Mesenchymal stem cell (in vitro differentiated cells and primary cell): ENCODE results near the gene USP28.
A peak's percentile ranks its signal among the peaks of the same experiment; 100 is the strongest.

Experiments
- DNase-seq: peaks from one replicate; pipeline ENCODE4 v3.0.0-alpha.2; 2013
- H2AFZ ChIP-seq: one replicate; pipeline ENCODE4 v1.6.1; 2013; ENCODE audit warnings: low read depth, mild to moderate bottlenecking, control low read depth, inconsistent platforms, low read length, moderate library complexity
- H2AK5ac ChIP-seq: 2 replicates; pipeline ENCODE4 v1.6.1; 2013; ENCODE audit warnings: low read length, moderate library complexity, mild to moderate bottlenecking, inconsistent platforms; ENCODE audit not compliant: severe bottlenecking
- H2BK120ac ChIP-seq: one replicate; pipeline ENCODE4 v1.6.1; 2013; ENCODE audit warnings: low read depth, mild to moderate bottlenecking, inconsistent platforms, low read length, moderate library complexity
- H2BK12ac ChIP-seq, 2 experiments: one replicate each; pipeline ENCODE4 v1.6.1; 2013; ENCODE audit warnings: inconsistent platforms in 2 of 2, low read length in 2 of 2, mild to moderate bottlenecking in 2 of 2, moderate library complexity in 2 of 2, control low read depth in 1 of 2
- H2BK15ac ChIP-seq: one replicate; pipeline ENCODE4 v1.6.1; 2013; ENCODE audit warnings: mild to moderate bottlenecking, low read depth, inconsistent platforms; ENCODE audit not compliant: poor library complexity, severe bottlenecking
- H2BK5ac ChIP-seq: 2 replicates; pipeline ENCODE4 v1.6.1; 2013; ENCODE audit warnings: low read depth, mild to moderate bottlenecking, low read length, control low read depth, inconsistent platforms; ENCODE audit not compliant: poor library complexity, severe bottlenecking
- H3K14ac ChIP-seq, 2 experiments: one replicate each; pipeline ENCODE4 v1.6.1; 2013; ENCODE audit warnings: inconsistent platforms in 2 of 2, low read length in 2 of 2, control low read depth in 1 of 2, mild to moderate bottlenecking in 1 of 2, moderate library complexity in 1 of 2
- H3K18ac ChIP-seq, 2 experiments: one replicate each; pipeline ENCODE4 v1.6.1; 2013; ENCODE audit warnings: inconsistent platforms in 2 of 2, low read length in 2 of 2, control low read depth in 1 of 2, low read depth in 1 of 2, mild to moderate bottlenecking in 1 of 2
- H3K23ac ChIP-seq, 2 experiments: one replicate each; pipeline ENCODE4 v1.6.1; 2013; ENCODE audit warnings: inconsistent platforms in 2 of 2, low read length in 2 of 2, mild to moderate bottlenecking in 2 of 2, moderate library complexity in 2 of 2, control low read depth in 1 of 2
- H3K27ac ChIP-seq: 2 replicates; pipeline ENCODE4 v1.5.1; 2013; ENCODE audit warnings: mild to moderate bottlenecking, moderate library complexity, low read length, control low read depth, inconsistent platforms; ENCODE audit not compliant: poor library complexity, severe bottlenecking
- H3K27me3 ChIP-seq, 2 experiments: 2 replicates each; pipeline versions ENCODE4 v1.6.1 to v1.7.0; 2013; ENCODE audit warnings: low read length in 2 of 2, mild to moderate bottlenecking in 2 of 2, moderate library complexity in 2 of 2, control low read depth in 1 of 2, inconsistent platforms in 1 of 2; ENCODE audit not compliant: control insufficient read depth in 1 of 2, insufficient read depth in 1 of 2
- H3K36me3 ChIP-seq, 2 experiments: 2 replicates each; pipeline versions ENCODE4 v1.6.1 to v1.7.0; 2013; ENCODE audit warnings: low read length in 2 of 2, control low read depth in 1 of 2, inconsistent platforms in 1 of 2, low read depth in 1 of 2, mild to moderate bottlenecking in 1 of 2; ENCODE audit not compliant: insufficient read depth in 2 of 2, control insufficient read depth in 1 of 2
- H3K4ac ChIP-seq, 2 experiments: one replicate each; pipeline ENCODE4 v1.6.1; 2013; ENCODE audit warnings: inconsistent platforms in 2 of 2, low read length in 2 of 2, mild to moderate bottlenecking in 2 of 2, moderate library complexity in 2 of 2, control low read depth in 1 of 2, low read depth in 1 of 2
- H3K4me1 ChIP-seq: 2 replicates; pipeline ENCODE4 v1.6.1; 2013; ENCODE audit warnings: low read depth, low read length, control low read depth; ENCODE audit not compliant: control insufficient read depth, insufficient read depth
- H3K4me2 ChIP-seq: 2 replicates; pipeline ENCODE4 v1.6.1; 2013; ENCODE audit warnings: low read length, mild to moderate bottlenecking, inconsistent platforms; ENCODE audit not compliant: poor library complexity, severe bottlenecking
- H3K4me3 ChIP-seq, 2 experiments: 2 replicates each; pipeline versions ENCODE4 v1.5.1 to v1.7.0; 2013; ENCODE audit warnings: low read length in 2 of 2, mild to moderate bottlenecking in 2 of 2, control low read depth in 1 of 2, low read depth in 1 of 2; ENCODE audit not compliant: insufficient read depth in 1 of 2
- H3K79me1 ChIP-seq: replicated peaks from 2 replicates; pipeline ENCODE4 v1.6.1; 2013; ENCODE audit warnings: mild to moderate bottlenecking, control low read depth, low read length, inconsistent platforms; ENCODE audit not compliant: poor library complexity, severe bottlenecking
- H3K9ac ChIP-seq: 2 replicates; pipeline ENCODE4 v1.7.0; 2013; ENCODE audit warnings: mild to moderate bottlenecking, low read length, moderate library complexity
- H3K9me3 ChIP-seq: 2 replicates; pipeline ENCODE4 v1.7.0; 2013; ENCODE audit warnings: mild to moderate bottlenecking, low read length; ENCODE audit not compliant: control insufficient read depth
- H4K8ac ChIP-seq: one replicate; pipeline ENCODE4 v1.6.1; 2013; ENCODE audit warnings: inconsistent platforms, mild to moderate bottlenecking, low read length, moderate library complexity
- H4K91ac ChIP-seq: one replicate; pipeline ENCODE4 v1.6.1; 2013; ENCODE audit warnings: mild to moderate bottlenecking, low read length, inconsistent platforms
- WGBS: methylation state at CpG from one replicate; pipeline ENCODE4 v1.1.7; 2013; ENCODE audit warnings: mixed read lengths; 5-methylcytosine and 5-hydroxymethylcytosine counted together

Gene USP28

DNA sequence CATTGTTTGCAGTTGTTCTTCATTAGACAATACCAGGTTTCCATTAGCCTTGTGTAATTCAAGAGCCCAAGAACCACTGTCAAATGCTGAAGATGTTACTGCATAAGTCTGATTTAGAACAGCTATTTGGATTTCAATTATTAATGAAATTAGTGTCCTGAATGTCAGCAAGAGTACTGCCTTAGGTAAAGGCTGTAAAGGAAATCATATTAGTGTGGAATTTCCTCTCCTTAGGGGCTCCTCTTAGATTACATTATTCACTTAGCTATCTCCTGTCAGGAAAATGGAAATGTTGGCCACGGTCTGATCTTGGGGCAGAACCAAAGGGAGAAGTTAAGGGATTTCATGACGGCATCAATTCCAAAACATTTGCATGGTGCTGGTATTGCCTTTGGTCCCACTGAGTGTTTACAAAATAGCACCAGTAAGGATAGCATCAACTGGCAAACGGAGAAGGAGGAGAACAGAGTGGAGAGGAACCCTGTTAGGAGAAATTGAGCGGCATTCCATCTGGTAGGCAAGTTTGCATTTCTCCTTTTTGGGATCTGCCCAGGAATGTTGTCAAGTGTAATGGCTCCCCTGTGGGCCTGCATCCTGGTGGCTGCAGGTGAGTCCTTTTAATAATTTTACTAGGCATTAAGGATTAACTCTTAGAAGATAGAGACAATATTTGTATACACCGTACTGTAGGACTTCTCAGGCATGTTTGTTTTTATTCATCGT, 29.2 kb upstream of the USP28 start, which contains the start of gene HTR3B:
Gene HTR3B (plus strand): TSS at position 418 of the 723 bp plus-strand sequence. CDS start 138 bp downstream, at position 556.
- H2AFZ ChIP-seq, result no peak within 1 kb of the TSS
- H3K4ac ChIP-seq, result no peak within 1 kb of the TSS
- H2BK15ac ChIP-seq, result no peak within 1 kb of the TSS
- H3K4me3 ChIP-seq, result no peak within 1 kb of the TSS
- no peak within 1 kb of the TSS for H4K8ac ChIP-seq
- no peaks in the 10 kb centered on the region for H3K4me1 ChIP-seq
- H4K91ac ChIP-seq, result no peak within 1 kb of the TSS
- H3K27me3 ChIP-seq, result peaks cover 26 to 48% of the 10 kb centered on the region in 2 experiments
- no peaks in the 10 kb centered on the region for H3K36me3 ChIP-seq
- H3K23ac ChIP-seq, result no peak within 1 kb of the TSS
- H3K79me1 ChIP-seq, result no peaks in the 10 kb centered on the region
- H3K27ac ChIP-seq, result no peak within 1 kb of the TSS
- H2BK120ac ChIP-seq, result no peak within 1 kb of the TSS
- H2AK5ac ChIP-seq, result no peak within 1 kb of the TSS
- no peak within 1 kb of the TSS for H3K9ac ChIP-seq
- H3K4me2 ChIP-seq, result no peak within 1 kb of the TSS
- WGBS, result 77% methylated on average over 6 of the region's 6 CpGs
- H3K14ac ChIP-seq, result no peak within 1 kb of the TSS
- H3K9me3 ChIP-seq, result no peaks in the 10 kb centered on the region
- no peak within 1 kb of the TSS for H3K18ac ChIP-seq
- no peak within 1 kb of the TSS for H2BK5ac ChIP-seq
- no peak for DNase-seq
- no peak within 1 kb of the TSS for H2BK12ac ChIP-seq

DNA sequence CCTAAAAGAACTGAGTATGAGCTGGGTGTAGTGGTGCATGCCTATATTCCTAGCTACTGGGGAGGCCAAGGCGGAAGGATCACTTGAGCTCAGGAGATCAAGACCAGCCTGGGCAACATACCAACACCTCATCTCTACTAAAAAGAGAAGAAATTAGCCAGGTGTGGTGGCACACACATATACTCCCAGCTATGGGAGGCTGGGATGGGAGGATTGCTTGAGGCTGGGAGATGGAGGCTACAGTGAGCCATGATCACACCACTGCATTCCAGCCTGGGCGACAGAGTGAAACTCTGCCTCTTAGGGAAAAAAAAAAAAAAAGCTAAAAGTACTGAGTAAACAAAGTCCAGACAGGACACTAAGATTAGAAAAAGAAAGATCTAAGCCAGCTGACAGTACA, 25.8 kb upstream of the USP28 start:
- WGBS, result 90% methylated on average over 1 of the region's 2 CpGs
- no peak overlapping the region for H3K9ac ChIP-seq
- no peaks in the 10 kb centered on the region for H3K36me3 ChIP-seq
- H3K27me3 ChIP-seq, result peaks cover 17 to 32% of the 10 kb centered on the region in 2 experiments
- H3K79me1 ChIP-seq, result no peaks in the 10 kb centered on the region
- H3K4me1 ChIP-seq, result no peaks in the 10 kb centered on the region
- no peak overlapping the region for H3K4ac ChIP-seq
- H3K23ac ChIP-seq, result no peak overlapping the region
- H2AFZ ChIP-seq, result no peak overlapping the region
- H3K9me3 ChIP-seq, result no peaks in the 10 kb centered on the region
- no peak overlapping the region for H3K14ac ChIP-seq
- no peak overlapping the region for H4K8ac ChIP-seq
- no peak overlapping the region for H3K4me2 ChIP-seq
- H4K91ac ChIP-seq, result no peak overlapping the region
- no peak for DNase-seq
- H2AK5ac ChIP-seq, result no peak overlapping the region
- H2BK12ac ChIP-seq, result no peak overlapping the region
- H2BK5ac ChIP-seq, result no peak overlapping the region
- H2BK120ac ChIP-seq, result no peak overlapping the region
- H3K4me3 ChIP-seq, result no peak overlapping the region
- no peak overlapping the region for H2BK15ac ChIP-seq
- no peak overlapping the region for H3K18ac ChIP-seq
- H3K27ac ChIP-seq, result no peak overlapping the region

DNA sequence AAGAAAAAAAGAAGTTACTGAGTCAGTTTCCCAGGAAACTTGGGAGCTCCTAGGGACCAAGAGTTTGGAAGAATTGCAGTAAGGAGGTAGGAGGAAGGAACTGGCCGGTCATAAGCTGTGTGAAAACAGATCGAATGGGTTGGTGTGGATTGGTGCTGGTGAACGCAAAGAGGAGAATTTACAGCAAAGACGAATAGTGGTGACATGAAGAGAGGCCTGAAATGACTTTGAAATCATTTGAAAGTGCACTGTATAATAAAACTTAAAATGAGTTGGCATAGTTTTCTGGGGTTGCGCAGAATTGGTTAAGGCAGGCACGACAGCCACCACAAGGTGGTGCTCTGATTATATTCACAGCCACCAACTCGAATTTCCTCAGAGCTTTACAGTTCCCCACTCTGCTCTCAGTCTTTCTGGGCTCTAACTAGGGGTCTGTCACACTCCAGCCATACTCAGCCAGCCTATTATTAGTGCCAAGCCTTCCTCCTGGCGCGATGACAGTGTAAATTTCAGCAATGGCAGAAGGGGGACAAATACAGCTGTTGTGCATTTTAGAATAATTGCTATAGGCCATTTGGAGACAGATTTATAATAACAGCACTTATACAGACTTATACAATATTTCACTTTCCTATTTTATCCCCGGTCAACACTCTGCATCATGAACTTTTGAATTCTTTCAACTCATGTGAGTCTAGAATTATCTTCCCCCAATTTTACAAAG, 20.9 kb upstream of the USP28 start:
- H3K4me1 ChIP-seq, result no peaks in the 10 kb centered on the region
- no peak overlapping the region for H2AK5ac ChIP-seq
- H2BK5ac ChIP-seq, result no peak overlapping the region
- no peak overlapping the region for H4K91ac ChIP-seq
- H3K14ac ChIP-seq, result no peak overlapping the region
- 40% methylated on average over 8 of the region's 10 CpGs for WGBS
- H3K27me3 ChIP-seq, result peaks cover 18 to 21% of the 10 kb centered on the region in 2 experiments
- H2BK15ac ChIP-seq, result no peak overlapping the region
- H3K36me3 ChIP-seq, result no peaks in the 10 kb centered on the region
- no peak overlapping the region for H3K23ac ChIP-seq
- H2BK12ac ChIP-seq, result no peak overlapping the region
- H2BK120ac ChIP-seq, result no peak overlapping the region
- H2AFZ ChIP-seq, result no peak overlapping the region
- H3K4ac ChIP-seq, result no peak overlapping the region
- H4K8ac ChIP-seq, result no peak overlapping the region
- H3K4me2 ChIP-seq, result no peak overlapping the region
- no peak overlapping the region for H3K9ac ChIP-seq
- H3K79me1 ChIP-seq, result no peaks in the 10 kb centered on the region
- no peak overlapping the region for H3K4me3 ChIP-seq
- no peaks in the 10 kb centered on the region for H3K9me3 ChIP-seq
- no peak overlapping the region for H3K18ac ChIP-seq
- H3K27ac ChIP-seq, result no peak overlapping the region
- DNase-seq, result peak; percentile 43

DNA sequence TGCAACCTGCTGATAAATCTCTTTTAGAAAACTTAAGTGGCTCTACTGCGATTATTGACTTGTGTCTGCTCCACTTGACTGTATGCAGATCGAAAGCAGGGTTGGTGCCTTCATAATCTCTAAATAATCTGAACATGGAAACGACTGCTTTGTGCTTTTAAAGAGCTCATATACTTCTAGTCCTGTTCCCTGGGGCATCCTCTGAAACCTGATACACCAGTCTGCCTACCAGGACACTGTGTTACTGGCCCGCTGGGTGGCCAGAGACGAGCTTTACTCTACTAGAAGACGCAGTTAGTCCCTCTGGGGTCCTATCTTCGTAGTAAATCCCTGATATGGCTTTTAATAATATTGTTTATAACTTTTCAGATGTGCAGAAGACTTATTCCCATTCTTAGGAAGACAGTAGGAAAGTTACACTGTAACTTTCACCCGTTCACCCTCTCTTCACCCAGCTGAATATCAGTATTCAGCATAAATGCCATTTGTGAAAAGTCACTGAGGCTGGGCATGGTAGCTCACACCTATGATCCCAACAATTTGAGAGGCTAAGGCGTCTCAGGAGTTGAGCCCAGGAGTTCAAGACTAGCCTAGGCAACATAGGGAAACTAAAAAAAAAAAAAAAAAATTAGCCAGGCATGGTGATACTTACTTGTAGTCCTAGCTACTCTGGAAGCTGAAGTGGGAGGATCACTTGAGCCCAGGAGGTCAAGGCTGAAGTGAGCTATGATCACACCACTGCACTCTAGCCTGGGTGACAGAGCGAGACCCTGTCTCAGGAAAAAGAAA, 20.2 kb upstream of the USP28 start:
- no peak overlapping the region for H4K8ac ChIP-seq

More for the DNA sequence above, 20.2 kb upstream of the USP28 start:
- Histone ChIP-seq H3K27me3 (peaks cover 18 to 21% of the 10 kb centered on the region in 2 experiments), H3K36me3 (no peaks in the 10 kb centered on the region), H3K14ac (no peak overlapping the region), H3K4me1 (no peaks in the 10 kb centered on the region), H3K4me2 (no peak overlapping the region), H3K23ac (no peak overlapping the region), H4K91ac (no peak overlapping the region), H3K9me3 (no peaks in the 10 kb centered on the region), H3K4ac (no peak overlapping the region), H3K9ac (no peak overlapping the region), H3K79me1 (no peaks in the 10 kb centered on the region), H3K4me3 (no peak overlapping the region), H2AFZ (no peak overlapping the region), H2BK5ac (no peak overlapping the region), H3K18ac (no peak overlapping the region), H3K27ac (no peak overlapping the region), H2BK12ac (no peak overlapping the region), H2BK120ac (no peak overlapping the region), H2AK5ac (no peak overlapping the region), H2BK15ac (no peak overlapping the region)
- 52% methylated on average over 8 of the region's 10 CpGs for WGBS
- no peak for DNase-seq
